OCI-LY1 (cell line): ENCODE measurements around the gene BIN2.

Experiments used
- H2AFZ ChIP-seq: fragments of 200-600 bp; sonication (generic), shearing (Covaris generic); 2 replicates; pipeline ENCODE4 v1.6.0; 2014; ENCODE audit warnings: antibody characterized with exemption, mild to moderate bottlenecking, low read length
- H3F3A ChIP-seq: fragments of 200-600 bp; sonication (generic), shearing (Covaris generic); 2 replicates; pipeline ENCODE4 v1.6.0; 2014; ENCODE audit warnings: mild to moderate bottlenecking, antibody characterized with exemption, low read length, moderate library complexity; ENCODE audit not compliant: insufficient read depth
- H3K27ac ChIP-seq: fragments of 200-600 bp; sonication (generic); 2 replicates; pipeline ENCODE4 v1.5.1; 2014; ENCODE audit warnings: low read length, mixed run types, mild to moderate bottlenecking, low read depth; ENCODE audit not compliant: poor library complexity, severe bottlenecking
- H3K27me3 ChIP-seq: fragments of 200-600 bp; sonication (generic); 2 replicates; pipeline ENCODE4 v1.6.0; 2014; ENCODE audit warnings: antibody characterized with exemption, mild to moderate bottlenecking, low read length, moderate library complexity; ENCODE audit not compliant: insufficient read depth
- H3K36me3 ChIP-seq: fragments of 200-600 bp; sonication (generic); 2 replicates; pipeline ENCODE4 v1.6.1; 2014; ENCODE audit warnings: mild to moderate bottlenecking, antibody characterized with exemption, low read length, moderate library complexity, mixed read lengths; ENCODE audit not compliant: insufficient read depth
- H3K4me1 ChIP-seq: fragments of 200-600 bp; sonication (generic); 2 replicates; pipeline ENCODE4 v1.5.1; 2014; ENCODE audit warnings: mild to moderate bottlenecking, low read length, moderate library complexity; ENCODE audit not compliant: insufficient read depth, severe bottlenecking
- H3K4me2 ChIP-seq: fragments of 200-600 bp; sonication (generic), shearing (Covaris generic); 2 replicates; pipeline ENCODE4 v1.6.1; 2014; ENCODE audit warnings: low read length
- H3K4me3 ChIP-seq: fragments of 200-600 bp; sonication (generic); 2 replicates; pipeline ENCODE4 v1.5.1; 2014; ENCODE audit warnings: low read length, low read depth, mild to moderate bottlenecking, mixed read lengths; ENCODE audit not compliant: poor library complexity, severe bottlenecking
- H3K79me2 ChIP-seq: fragments of 200-600 bp; shearing (Covaris generic); 2 replicates; pipeline ENCODE4 v1.6.1; 2016; ENCODE audit warnings: mixed run types, low read length, mixed read lengths; ENCODE audit not compliant: insufficient read depth
- H3K9ac ChIP-seq: fragments of 200-600 bp; sonication (generic), shearing (Covaris generic); 2 replicates; pipeline ENCODE4 v1.6.1; 2014; ENCODE audit warnings: mild to moderate bottlenecking, low read length, mixed read lengths
- H3K9me2 ChIP-seq: fragments of 200-600 bp; sonication (generic), shearing (Covaris generic); 2 replicates; pipeline ENCODE4 v1.6.1; 2014; ENCODE audit warnings: low read depth, mild to moderate bottlenecking, low read length, mixed read lengths
- H3K9me3 ChIP-seq: fragments of 200-600 bp; shearing (Covaris generic); 2 replicates; pipeline ENCODE4 v1.6.1; 2014; ENCODE audit warnings: low read length, mixed read lengths
- H4K20me1 ChIP-seq: fragments of 200-600 bp; sonication (generic), shearing (Covaris generic); 2 replicates; pipeline ENCODE4 v1.6.0; 2016; ENCODE audit warnings: mild to moderate bottlenecking, low read length; ENCODE audit not compliant: insufficient read depth
- EZH2 ChIP-seq: fragments of 200-600 bp; sonication (generic), shearing (Covaris generic); IDR thresholded peaks from 2 replicates; pipeline ENCODE4 v1.8.0; 2017; ENCODE audit warnings: borderline replicate concordance, mixed run types, mild to moderate bottlenecking, antibody characterized with exemption, low read length, moderate library complexity, mixed read lengths
- TF ChIP-seq, protein P1 (sequence below): fragments of 200-600 bp; sonication (generic), shearing (Covaris generic); IDR thresholded peaks from 2 replicates; pipeline ENCODE4 v1.5.1; 2017; ENCODE audit warnings: mild to moderate bottlenecking, antibody characterized with exemption, low read length, moderate library complexity, mixed read lengths

The BIN2 gene

DNA sequence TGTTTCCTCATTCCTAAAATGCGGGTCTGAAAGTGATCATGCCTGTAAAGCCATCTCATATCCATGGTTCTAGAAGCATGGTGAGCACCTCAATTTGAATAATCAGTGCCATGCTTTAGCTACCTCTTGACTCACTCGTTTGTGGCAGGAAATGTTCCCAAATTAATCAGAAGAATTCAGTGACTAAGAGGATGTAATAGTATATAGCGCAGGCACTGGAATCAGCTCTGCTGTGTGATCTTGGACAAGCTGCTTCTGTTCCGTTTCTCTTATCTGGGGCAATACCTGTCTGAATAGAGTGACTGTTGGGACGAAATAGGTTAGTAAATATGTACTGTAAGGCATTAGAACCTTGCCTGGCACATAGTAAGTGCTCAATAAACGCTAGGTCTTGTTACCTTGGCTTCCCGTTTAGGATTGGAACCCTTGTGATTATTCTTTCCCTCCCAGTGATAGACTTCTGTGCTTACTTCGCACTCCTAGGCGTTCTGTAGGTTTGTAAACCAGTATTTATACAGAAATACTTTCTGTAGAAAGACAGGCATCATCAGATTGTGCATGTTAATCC is 52.9 kb downstream of the BIN2 start:
- Histone ChIP-seq H3K9ac (no peak overlapping the region), H3K27ac (no peak overlapping the region), H4K20me1 (no peaks in the 10 kb centered on the region), H3K79me2 (no peaks in the 10 kb centered on the region), H2AFZ (no peak overlapping the region), H3K27me3 (no peaks in the 10 kb centered on the region), H3F3A (no peaks in the 10 kb centered on the region), H3K4me1 (peaks cover 10% of the 10 kb centered on the region), H3K36me3 (no peaks in the 10 kb centered on the region), H3K9me3 (no peaks in the 10 kb centered on the region), H3K4me2 (peak overlapping the region; percentile 89), H3K4me3 (no peak overlapping the region), H3K9me2 (no peaks in the 10 kb centered on the region)
- TF ChIP-seq, protein P1, sequence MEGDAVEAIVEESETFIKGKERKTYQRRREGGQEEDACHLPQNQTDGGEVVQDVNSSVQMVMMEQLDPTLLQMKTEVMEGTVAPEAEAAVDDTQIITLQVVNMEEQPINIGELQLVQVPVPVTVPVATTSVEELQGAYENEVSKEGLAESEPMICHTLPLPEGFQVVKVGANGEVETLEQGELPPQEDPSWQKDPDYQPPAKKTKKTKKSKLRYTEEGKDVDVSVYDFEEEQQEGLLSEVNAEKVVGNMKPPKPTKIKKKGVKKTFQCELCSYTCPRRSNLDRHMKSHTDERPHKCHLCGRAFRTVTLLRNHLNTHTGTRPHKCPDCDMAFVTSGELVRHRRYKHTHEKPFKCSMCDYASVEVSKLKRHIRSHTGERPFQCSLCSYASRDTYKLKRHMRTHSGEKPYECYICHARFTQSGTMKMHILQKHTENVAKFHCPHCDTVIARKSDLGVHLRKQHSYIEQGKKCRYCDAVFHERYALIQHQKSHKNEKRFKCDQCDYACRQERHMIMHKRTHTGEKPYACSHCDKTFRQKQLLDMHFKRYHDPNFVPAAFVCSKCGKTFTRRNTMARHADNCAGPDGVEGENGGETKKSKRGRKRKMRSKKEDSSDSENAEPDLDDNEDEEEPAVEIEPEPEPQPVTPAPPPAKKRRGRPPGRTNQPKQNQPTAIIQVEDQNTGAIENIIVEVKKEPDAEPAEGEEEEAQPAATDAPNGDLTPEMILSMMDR, result no peak
- TF ChIP-seq EZH2, result no peak

DNA sequence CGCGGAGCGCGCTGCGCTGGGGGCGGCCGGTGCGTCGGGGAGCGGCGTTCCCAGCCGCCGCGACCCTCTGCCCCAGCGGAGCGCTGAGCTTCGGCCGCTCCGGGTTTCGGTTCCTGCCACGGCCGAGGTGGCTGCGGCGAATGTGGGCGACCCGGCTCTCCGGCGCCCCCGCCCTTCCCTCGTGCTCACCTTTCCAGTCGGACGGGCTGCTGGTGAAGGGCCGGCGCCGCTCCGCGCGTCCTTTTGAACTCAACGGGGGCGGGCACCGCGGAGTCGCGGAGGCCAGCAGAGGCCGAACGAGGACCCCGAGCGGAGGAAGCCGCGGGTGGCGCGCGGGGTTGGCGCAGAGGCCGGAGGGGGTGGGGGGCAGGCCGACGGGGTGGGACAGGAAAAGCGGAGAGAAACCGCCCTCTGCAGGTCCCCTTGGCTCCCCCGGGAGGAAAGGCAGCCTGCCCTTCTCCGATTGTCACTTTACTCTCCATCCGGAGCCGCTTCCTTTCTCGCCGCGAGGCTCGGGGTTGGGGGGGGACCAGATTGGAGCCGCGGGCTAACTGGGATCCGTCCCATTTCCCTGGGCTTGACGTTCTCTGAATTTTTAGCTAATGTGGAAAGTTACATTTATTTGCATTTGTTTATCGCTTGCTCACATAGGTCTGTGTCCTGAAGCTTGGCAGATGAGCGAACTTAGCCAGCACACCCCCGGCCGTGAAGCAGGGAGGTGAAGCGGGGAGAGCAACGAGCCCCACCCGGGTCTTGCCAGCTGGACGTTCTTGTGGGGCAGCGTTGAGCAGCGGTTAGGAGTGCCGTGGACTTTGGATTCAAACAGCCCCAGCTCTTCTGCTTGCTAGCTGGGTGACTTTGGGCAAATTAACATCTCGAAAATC is 53.7 kb downstream of the BIN2 start, which contains the start of gene SMAGP:
Gene SMAGP, minus strand, starts transcription at position 349 of the 884 bp plus-strand sequence. CDS start 1,137 bp downstream, outside the sequence.
- peak within 1 kb of the TSS; percentile 89 for H3K4me2 ChIP-seq
- no peaks in the 10 kb centered on the region for H3K36me3 ChIP-seq
- no peak within 1 kb of the TSS for H3K27ac ChIP-seq
- peaks cover 10% of the 10 kb centered on the region for H3K4me1 ChIP-seq
- no peaks in the 10 kb centered on the region for H3K27me3 ChIP-seq
- H3K4me3 ChIP-seq, result peak within 1 kb of the TSS; percentile 64
- no peaks in the 10 kb centered on the region for H3F3A ChIP-seq
- no peaks in the 10 kb centered on the region for H3K9me2 ChIP-seq
- H3K9ac ChIP-seq, result peak within 1 kb of the TSS; percentile 43; the same call in 1 of the 2 replicates
- H2AFZ ChIP-seq, result no peak within 1 kb of the TSS
- no peaks in the 10 kb centered on the region for H3K9me3 ChIP-seq
- TF ChIP-seq, protein P1, result no peak; the same call in 1 of the 2 replicates
- no peak for TF ChIP-seq EZH2
- no peaks in the 10 kb centered on the region for H3K79me2 ChIP-seq
- H4K20me1 ChIP-seq, result no peaks in the 10 kb centered on the region

DNA sequence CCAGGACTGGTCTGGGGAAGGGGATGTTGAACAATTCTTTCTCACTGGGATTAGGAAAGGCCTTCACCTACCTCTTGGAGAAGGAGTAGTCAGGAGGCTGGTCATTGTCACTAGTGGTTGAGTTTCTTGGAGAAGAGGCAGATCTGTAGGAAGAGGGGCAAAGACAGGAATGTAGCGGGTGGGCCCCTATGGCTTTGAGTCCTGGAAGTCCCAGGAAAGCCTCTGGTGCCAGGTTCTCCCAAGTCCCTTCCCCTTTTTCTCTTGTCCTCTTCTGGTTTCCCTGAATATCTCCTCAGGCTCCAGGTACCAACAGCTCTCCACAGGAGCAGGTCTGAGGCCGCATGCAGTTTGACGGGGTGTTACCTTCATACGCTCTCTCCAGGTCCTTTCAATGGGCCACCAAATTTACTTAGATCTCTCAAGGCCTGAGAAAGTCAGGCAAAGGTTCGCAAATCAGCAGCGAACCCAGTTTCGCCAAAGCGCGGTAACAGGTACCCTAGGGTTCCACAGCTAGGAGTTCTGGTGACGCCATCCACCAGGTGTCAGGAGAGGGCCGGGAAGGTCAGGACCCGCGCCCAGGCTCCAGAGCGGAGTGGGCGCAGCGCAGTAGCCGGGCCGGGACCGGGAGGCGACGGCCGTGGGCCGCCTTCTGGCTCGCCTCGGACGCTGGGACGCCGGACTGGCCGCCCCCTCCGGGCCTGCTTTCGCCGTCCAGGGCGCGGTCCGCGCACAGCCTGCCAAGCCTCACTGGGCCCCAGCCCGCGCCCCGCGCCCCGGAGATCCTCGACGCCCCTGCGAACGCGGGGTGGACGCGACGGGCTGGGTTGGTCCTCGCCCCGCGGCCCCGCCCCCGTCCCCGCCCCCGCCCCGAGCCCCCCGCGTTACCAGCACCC is 54.6 kb downstream of the BIN2 start:
- Histone ChIP-seq H4K20me1 (no peaks in the 10 kb centered on the region), H3F3A (no peaks in the 10 kb centered on the region), H2AFZ (no peak overlapping the region), H3K9me2 (no peaks in the 10 kb centered on the region), H3K9me3 (no peaks in the 10 kb centered on the region), H3K4me3 (peak overlapping the region; percentile 64), H3K9ac (no peak overlapping the region), H3K4me1 (peaks cover 10% of the 10 kb centered on the region), H3K27me3 (no peaks in the 10 kb centered on the region), H3K79me2 (no peaks in the 10 kb centered on the region), H3K4me2 (peak overlapping the region; percentile 89; the same call in 1 of the 2 replicates), H3K36me3 (no peaks in the 10 kb centered on the region), H3K27ac (no peak overlapping the region)
- TF ChIP-seq EZH2, result no peak
- TF ChIP-seq, protein P1, result peak; percentile 33; the same call in 1 of the 2 replicates
